HG03442 (cell line): ENCODE measurements around the gene HSBP1L1.
"Not testable (repeated sequence)": the region's sequence is repeated elsewhere in the genome, so short reads cannot be mapped to it uniquely, and the experiment has no call there.

Source experiments
- ATAC-seq: cut with Tn5 transposase; IDR thresholded peaks from one replicate; pipeline ENCODE4 v1.9.1; 2021; ENCODE audit warnings: mild to moderate bottlenecking, moderate library complexity; ENCODE audit not compliant: unreplicated experiment

The HSBP1L1 gene

GRCh38 chr18:79960161-79960801 lies 4.2 kb upstream of the HSBP1L1 start:
- not testable (repeated sequence) for ATAC-seq

GRCh38 chr18:79960921-79961526 lies 3.4 kb upstream of the HSBP1L1 start:
- no peak for ATAC-seq

- no peak for ATAC-seq
These were observed 2.7 kb upstream of the HSBP1L1 start for GRCh38 chr18:79961527-79962291.

GRCh38 chr18:79962311-79962710 lies 2.1 kb upstream of the HSBP1L1 start:
- no peak for ATAC-seq

GRCh38 chr18:79962835-79963657 lies 1.4 kb upstream of the HSBP1L1 start:
- peak; percentile 49 for ATAC-seq

- no peak for ATAC-seq
These were observed 649 bp upstream of the HSBP1L1 start for GRCh38 chr18:79963658-79964329.

GRCh38 chr18:79965119-79965902 lies 868 bp downstream of the HSBP1L1 start:
- no peak for ATAC-seq

- no peak for ATAC-seq
These were observed 6.1 kb downstream of the HSBP1L1 start for GRCh38 chr18:79970419-79971133.

GRCh38 chr18:79971211-79971952 lies 6.9 kb downstream of the HSBP1L1 start:
- no peak for ATAC-seq

- no peak for ATAC-seq
These were observed 7.5 kb downstream of the HSBP1L1 start for GRCh38 chr18:79971986-79972385.

- ATAC-seq, result no peak
These were observed 8.3 kb downstream of the HSBP1L1 start for GRCh38 chr18:79972720-79973119.

- ATAC-seq, result no peak
These were observed 9.1 kb downstream of the HSBP1L1 start for GRCh38 chr18:79973517-79973916.

GRCh38 chr18:79974025-79974654 lies 9.7 kb downstream of the HSBP1L1 start:
- no peak for ATAC-seq

- no peak for ATAC-seq
These were observed 10.6 kb downstream of the HSBP1L1 start for GRCh38 chr18:79975043-79975442.

GRCh38 chr18:79975985-79976680 lies 11.7 kb downstream of the HSBP1L1 start:
- ATAC-seq, result no peak

GRCh38 chr18:79979843-79980242 lies 15.4 kb downstream of the HSBP1L1 start:
- no peak for ATAC-seq

GRCh38 chr18:79980585-79980984 lies 16.1 kb downstream of the HSBP1L1 start:
- ATAC-seq, result no peak
